HCEC 1CT (cell line): ENCODE data around the gene DNAJC4.
A peak's percentile ranks its signal among the peaks of the same experiment; 100 is the strongest.
"Not testable (repeated sequence)": the region's sequence is repeated elsewhere in the genome, so short reads cannot be mapped to it uniquely, and the experiment has no call there.

ENCODE experiments used
- DNase-seq: peaks from one replicate; pipeline ENCODE4 v3.0.0-alpha.2; 2017

The DNAJC4 gene

DNA sequence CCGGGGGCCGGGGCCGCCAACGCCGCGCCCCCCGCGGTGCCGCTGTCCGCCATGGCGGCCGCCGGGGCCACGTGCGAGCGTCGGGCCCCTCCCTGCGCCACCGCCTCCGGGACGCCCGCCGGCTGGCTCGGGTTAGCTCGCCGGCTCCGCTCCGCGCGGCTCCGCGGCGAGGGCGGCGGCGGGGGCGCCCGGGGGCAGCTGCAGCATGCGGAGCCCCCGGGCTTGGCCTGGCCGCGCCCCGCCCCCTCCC, 16.2 kb downstream of the DNAJC4 start:
- not testable (repeated sequence) for DNase-seq

GRCh38 chr11:64246871-64247728, 16.8 kb downstream of the DNAJC4 start, which contains the start of gene PPP1R14B:
Gene PPP1R14B, minus strand, starts transcription at chr11:64246943. Its CDS starts 270 bp downstream, at chr11:64246673.
- peak; percentile 88 for DNase-seq

- no peak for DNase-seq
Measured at GRCh38 chr11:64247729-64248531, 17.6 kb downstream of the DNAJC4 start.

GRCh38 chr11:64248578-64248977, 18.2 kb downstream of the DNAJC4 start:
- no peak for DNase-seq

DNA sequence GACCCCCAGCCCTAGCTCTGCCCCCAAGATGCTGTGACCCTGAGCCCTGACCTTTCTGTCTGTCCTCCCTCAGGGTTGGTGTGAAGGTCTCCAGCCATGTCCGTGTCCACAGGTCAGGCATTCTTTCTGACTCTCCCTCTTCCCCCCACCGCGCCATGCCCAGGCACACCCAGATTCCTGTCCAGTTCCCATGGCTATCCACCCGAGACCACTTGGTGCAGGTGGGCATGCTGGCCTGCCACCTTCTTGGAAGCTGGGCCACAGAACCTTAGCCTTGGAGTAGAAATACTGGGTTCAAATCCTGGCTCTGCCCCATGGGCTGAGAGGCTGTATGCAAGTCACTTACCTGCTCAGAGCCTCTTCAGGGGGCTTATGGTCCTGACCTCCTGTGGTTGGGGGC, 18.7 kb downstream of the DNAJC4 start:
- no peak for DNase-seq

DNA sequence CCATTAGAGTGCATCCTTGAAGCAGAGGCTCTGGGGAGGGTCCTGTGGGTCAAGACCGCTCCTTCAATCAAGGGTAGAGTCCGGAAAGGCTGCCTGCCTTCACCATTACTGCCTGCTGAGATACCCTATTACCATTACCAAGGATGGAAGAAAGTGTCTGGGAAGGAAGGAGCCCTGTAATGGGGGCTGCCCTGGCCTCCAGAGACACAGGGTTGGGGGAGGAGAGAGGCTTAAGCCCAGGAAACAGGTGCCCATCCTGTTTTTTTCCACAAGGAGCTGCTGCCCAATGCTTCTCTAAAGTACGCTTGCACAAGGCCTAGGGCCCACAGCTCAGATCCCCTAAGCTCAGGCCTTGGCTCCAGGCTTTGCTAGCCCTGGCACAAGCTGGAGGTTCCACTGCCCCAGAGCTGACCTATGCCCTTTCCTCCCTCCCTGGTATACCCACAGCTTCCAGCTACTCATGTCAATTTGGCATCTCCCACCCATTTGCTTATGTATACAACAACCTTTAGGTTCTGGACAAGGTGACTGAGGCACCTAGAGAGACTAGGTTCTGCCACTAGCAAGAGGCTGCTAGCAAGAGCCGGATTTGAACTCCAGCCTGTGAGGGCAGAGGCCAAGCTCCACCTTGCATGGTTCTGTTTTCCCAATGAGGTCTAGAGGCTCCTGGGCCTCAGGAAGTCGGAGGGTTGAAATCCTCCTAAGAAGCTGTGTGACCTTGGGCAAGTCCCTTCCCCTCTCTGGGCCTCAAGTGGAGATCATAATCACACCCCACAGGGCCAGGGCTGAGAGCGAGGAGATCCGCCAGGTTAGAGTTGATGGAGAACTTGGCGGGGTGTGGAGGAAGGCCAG, 19.4 kb downstream of the DNAJC4 start:
- DNase-seq, result no peak

- DNase-seq, result no peak
Measured at GRCh38 chr11:64250415-64251015, 20.2 kb downstream of the DNAJC4 start.

DNA sequence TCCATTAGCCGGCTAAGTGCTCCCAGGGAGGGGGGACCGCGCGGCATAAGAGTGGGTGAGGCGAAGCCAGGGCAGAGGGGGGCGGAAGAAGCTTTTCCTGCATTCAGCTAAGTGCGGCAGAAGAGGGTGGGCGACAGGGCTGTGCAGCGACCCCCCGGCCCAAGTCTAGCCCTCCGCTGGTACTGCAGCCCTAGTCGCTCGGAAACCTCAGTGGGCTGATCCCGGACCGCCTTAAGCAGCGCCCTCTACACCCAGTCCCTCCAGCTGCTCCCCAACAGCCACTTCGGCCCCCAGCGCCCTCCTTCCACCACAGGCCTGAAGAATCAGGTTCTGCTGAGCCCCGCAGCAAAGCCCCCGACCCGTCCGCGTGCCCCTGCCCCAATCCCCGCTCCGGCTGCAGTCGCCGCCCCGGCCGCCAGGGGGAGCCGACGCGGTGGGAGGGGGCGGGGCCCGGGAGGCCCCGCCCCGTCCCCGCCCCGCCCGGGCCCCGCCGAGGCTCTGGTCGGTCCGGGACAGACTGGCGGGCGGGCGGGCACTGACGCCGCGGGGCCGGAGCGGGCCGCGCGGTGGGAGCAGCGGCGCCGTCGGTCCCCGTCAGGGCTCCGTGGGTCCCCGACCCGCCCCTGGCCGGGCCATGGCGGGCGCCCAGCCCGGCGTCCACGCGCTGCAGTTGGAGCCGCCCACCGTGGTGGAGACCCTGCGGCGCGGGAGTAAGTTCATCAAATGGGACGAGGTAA, 20.8 kb downstream of the DNAJC4 start, which contains the start of gene PLCB3:
PLCB3 (plus strand) TSS at position 515 of the 737 bp plus-strand sequence; CDS start at position 635, 120 bp downstream.
- peak; percentile 35 for DNase-seq

- DNase-seq, result no peak
Measured at GRCh38 chr11:64251753-64252002, 21.3 kb downstream of the DNAJC4 start.

DNA sequence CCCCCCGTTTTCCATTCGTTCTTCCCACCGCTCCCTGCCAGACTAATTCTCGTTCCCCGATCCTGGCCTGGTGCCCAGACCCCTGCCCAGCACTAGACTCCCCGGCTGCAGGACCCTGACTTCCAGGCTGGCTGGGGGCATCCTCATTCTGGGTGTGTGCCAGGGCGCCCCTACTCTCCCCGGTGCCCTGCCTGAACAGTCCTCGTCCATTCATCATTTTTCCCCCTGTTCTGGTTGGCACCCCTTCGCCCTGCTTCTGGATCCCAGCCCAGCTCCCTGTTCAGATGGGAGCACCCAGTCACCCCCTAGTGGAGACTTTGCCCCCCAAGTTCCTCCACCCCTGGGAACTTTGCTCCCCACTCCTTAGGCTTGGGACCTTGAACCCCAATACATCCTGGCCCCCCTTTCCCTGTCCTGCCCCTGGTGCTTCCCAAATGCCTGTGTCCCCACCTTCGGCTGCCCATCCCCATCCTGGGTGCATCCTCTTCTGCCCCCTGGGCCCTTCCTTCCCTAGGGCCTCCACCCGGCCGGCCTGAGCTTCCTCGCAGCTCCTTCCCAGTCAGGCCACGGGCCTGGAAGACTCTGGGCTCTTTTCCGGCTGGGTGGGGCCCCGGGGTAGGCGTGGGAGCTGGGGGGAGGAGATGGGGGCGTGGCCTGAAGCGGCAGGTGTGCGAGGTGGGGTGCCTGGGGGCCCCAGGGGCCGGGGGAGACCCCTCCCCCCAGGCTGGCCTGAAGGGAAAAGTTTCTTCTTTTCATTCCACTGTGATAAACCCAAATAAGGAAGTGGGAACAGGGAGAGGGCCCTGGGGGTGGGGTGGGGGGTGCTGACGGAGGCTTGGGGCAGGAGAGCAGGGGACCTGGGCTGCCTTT, 21.9 kb downstream of the DNAJC4 start:
- peak; percentile 59 for DNase-seq

DNA sequence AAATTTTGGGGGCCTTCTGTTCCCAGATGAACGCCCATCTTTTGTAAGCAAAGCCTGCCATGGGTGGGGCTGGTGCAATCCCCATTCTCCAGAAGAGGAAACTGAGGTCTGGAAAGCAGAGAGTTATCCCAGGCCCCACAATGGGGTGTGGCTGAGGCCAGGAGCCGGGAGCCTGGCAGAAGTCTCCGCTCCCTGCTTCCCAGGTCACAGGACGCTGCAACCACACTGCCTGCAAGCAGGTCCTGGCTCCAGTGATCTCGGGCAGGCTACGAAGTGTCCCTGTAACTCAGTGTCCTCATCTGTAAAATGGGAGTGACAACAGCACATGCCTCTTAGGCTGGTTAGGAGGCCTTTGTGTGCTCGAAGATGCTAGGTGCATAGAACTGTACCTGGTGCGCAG, 22.7 kb downstream of the DNAJC4 start:
- no peak for DNase-seq

GRCh38 chr11:64253481-64253880, 23.1 kb downstream of the DNAJC4 start:
- DNase-seq, result no peak

DNA sequence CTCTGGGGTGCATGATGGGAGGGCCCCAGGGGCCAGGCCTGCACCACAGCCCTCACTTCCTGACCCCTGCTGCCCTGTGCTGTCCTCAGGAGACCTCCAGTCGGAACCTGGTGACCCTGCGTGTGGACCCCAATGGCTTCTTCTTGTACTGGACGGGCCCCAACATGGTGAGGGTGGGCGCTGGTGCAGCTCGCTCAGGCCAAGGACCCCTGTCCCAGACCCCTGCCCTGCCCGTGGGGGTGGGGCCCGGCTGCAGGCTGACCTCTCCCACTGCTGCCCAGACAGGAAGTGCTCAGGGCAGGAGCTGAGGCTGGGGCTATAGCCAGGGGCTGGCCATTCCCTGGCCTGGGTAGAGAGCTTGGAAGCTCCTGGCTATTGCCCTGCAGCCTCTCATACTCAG, 24.0 kb downstream of the DNAJC4 start:
- no peak for DNase-seq

GRCh38 chr11:64255135-64256128, 25.1 kb downstream of the DNAJC4 start:
- no peak for DNase-seq

DNA sequence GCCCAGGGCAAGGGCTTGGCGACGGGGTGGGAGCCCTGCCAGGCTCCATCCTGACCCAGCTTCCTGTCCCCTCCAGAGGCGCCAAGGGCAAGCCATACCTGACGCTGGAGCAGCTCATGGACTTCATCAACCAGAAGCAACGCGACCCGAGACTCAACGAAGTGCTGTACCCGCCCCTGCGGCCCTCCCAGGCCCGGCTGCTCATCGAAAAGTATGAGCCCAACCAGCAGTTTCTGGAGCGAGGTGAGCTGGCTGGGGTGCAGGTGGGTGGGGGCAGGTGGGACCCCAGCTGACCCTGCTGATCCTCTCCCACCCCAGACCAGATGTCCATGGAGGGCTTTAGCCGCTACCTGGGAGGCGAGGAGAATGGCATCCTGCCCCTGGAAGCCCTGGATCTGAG, 26.0 kb downstream of the DNAJC4 start:
- no peak for DNase-seq

GRCh38 chr11:64258356-64258755, 28.0 kb downstream of the DNAJC4 start:
- DNase-seq, result no peak

DNA sequence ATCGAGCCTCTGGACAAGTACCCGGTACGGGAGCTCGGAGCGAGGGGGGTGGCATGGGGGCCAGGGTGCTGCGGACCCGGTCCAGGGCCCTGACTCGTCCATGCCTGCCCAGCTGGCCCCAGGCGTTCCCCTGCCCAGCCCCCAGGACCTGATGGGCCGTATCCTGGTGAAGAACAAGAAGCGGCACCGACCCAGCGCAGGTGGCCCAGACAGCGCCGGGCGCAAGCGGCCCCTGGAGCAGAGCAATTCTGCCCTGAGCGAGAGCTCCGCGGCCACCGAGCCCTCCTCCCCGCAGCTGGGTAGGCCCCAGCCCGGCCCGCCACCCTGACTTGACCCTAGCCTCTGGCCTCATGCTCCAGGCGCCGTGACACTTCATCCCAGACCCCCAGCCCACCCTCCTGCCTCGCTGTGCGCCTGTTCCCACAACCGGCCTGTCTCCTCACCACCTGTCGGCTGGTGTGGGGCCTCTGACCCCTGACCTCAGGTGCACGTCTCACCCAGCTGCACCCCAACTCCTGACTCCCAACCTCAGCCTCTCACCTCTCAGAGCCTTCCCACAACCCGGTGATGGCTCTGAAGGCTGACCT, 28.7 kb downstream of the DNAJC4 start:
- no peak for DNase-seq

GRCh38 chr11:64259533-64260067, 29.3 kb downstream of the DNAJC4 start:
- DNase-seq, result no peak

DNA sequence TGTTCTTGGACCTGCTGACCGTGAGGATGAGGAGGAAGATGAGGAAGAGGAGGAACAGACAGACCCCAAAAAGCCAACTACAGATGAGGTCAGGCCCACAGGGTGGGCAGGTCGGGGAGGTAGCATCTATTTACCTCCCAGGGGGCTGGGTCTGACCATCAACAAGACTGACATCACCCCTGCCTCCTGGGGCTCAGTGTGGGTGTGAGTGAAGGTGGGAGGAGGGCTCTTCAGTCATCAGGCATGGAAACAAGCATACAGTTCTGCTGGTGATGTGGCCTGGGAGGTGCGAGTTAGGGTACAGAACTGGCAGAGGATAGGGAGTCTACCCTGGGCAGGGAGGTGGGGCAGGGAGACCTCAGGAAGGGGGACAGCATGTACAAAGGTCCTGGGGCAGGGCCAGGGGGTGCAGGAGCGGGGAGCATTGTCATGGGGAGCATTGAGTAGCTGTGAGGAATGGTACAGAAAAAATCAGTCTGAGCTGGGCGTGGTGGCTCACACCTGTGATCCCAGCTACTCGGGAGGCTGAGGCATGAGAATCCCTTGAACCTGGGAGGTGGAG, 29.9 kb downstream of the DNAJC4 start:
- DNase-seq, result no peak
